ENCODE measurements around the gene RAI14. TPM values are rescaled to one million over a fixed set of nuclear protein-coding genes. Genes with fewer than 3 reads are reported as not detected.
"Not testable (repeated sequence)": the region's sequence is repeated elsewhere in the genome, so short reads cannot be mapped to it uniquely, and the experiment has no call there.

The RAI14 gene
- total RNA-seq, 1 donor from 2014 or later = 149 TPM

GRCh38 chr5:34724741-34725140, 68.6 kb downstream of the RAI14 start:
- DNase-seq (ENCODE audit: low read depth in 2 of 2) = no peak

GRCh38 chr5:34727166-34727749, 71.1 kb downstream of the RAI14 start:
- DNase-seq (ENCODE audit: low read depth in 2 of 2) = not testable (repeated sequence)

GRCh38 chr5:34728236-34728635, 72.1 kb downstream of the RAI14 start:
- no peak for DNase-seq (ENCODE audit: low read depth in 2 of 2)

GRCh38 chr5:34731435-34732232, 75.5 kb downstream of the RAI14 start:
- DNase-seq (ENCODE audit: low read depth in 2 of 2) = no peak

- DNase-seq (ENCODE audit: low read depth in 2 of 2) = no peak
Observed at GRCh38 chr5:34734326-34734725, 78.2 kb downstream of the RAI14 start.

GRCh38 chr5:34735491-34736426, 79.6 kb downstream of the RAI14 start:
- DNase-seq (ENCODE audit: low read depth in 2 of 2) = no peak

- DNase-seq (ENCODE audit: low read depth in 2 of 2) = no peak
Observed at GRCh38 chr5:34736445-34737115, 80.5 kb downstream of the RAI14 start.

GRCh38 chr5:34737731-34738130, 81.6 kb downstream of the RAI14 start:
- no peak for DNase-seq (ENCODE audit: low read depth in 2 of 2)

- DNase-seq (ENCODE audit: low read depth in 2 of 2) = no peak
Observed at GRCh38 chr5:34738381-34738780, 82.3 kb downstream of the RAI14 start.

- DNase-seq (ENCODE audit: low read depth in 2 of 2) = no peak
Observed at GRCh38 chr5:34740389-34740806, 84.3 kb downstream of the RAI14 start.

- no peak for DNase-seq (ENCODE audit: low read depth in 2 of 2)
Observed at GRCh38 chr5:34742061-34742460, 85.9 kb downstream of the RAI14 start.

GRCh38 chr5:34743878-34744277, 87.8 kb downstream of the RAI14 start:
- no peak for DNase-seq (ENCODE audit: low read depth in 2 of 2)

- DNase-seq (ENCODE audit: low read depth in 2 of 2) = no peak
Observed at GRCh38 chr5:34748431-34748830, 92.3 kb downstream of the RAI14 start.

- no peak for DNase-seq (ENCODE audit: low read depth in 2 of 2)
Observed at GRCh38 chr5:34749431-34749873, 93.3 kb downstream of the RAI14 start.

GRCh38 chr5:34750206-34750605, 94.1 kb downstream of the RAI14 start:
- no peak for DNase-seq (ENCODE audit: low read depth in 2 of 2)

- no peak for DNase-seq (ENCODE audit: low read depth in 2 of 2)
Observed at GRCh38 chr5:34751807-34752736, 95.9 kb downstream of the RAI14 start.

GRCh38 chr5:34753236-34753635, 97.1 kb downstream of the RAI14 start:
- not testable (repeated sequence) for DNase-seq (ENCODE audit: low read depth in 2 of 2)

- no peak for DNase-seq (ENCODE audit: low read depth in 2 of 2)
Observed at GRCh38 chr5:34755926-34756325, 99.8 kb downstream of the RAI14 start.

GRCh38 chr5:34756781-34757624, 100.9 kb downstream of the RAI14 start:
- no peak for DNase-seq (ENCODE audit: low read depth in 2 of 2)

All from dermis microvascular lymphatic vessel endothelial cell (primary cell).